Measurements from ENCODE around the gene A4GALT. TPM values are rescaled to one million over a fixed set of nuclear protein-coding genes. Genes with fewer than 3 reads are reported as not detected.
A peak's percentile ranks its signal among the peaks of the same experiment; 100 is the strongest.

A4GALT gene
- total and polyA plus RNA-seq, 2 of the 13 experiments (the other 11 are each of a cell fraction or from before 2014, with no cell fraction given) = 0.09 to 1.1 TPM

- peaks cover 0 to 1% of the 10 kb centered on the region in 2 experiments; a peak in 2 of 5 replicates for H3K27me3 ChIP-seq (ENCODE audit: control insufficient read depth in 1 of 2, insufficient read depth in 2 of 2, low read length in 2 of 2)
- BruUV-seq (replicated peaks) = no TSS peak
- H3K27ac ChIP-seq (ENCODE audit: extremely low read length, insufficient read depth, low read length) = no peak overlapping the region
- in situ Hi-C loops (cut with HindIII; ENCODE audit: extremely low pct_ligation_motif_present, low pct_unique_long_range_greater_than_20kb) (no loop called here), intact Hi-C loops (cut with micrococcal nuclease; ENCODE audit: unreplicated experiment) (no loop called here)
- H3K4me2 ChIP-seq (ENCODE audit: low read depth, low read length) = no peak overlapping the region
- H3K4me3 ChIP-seq (replicated peaks in 1 of 3; ENCODE audit: insufficient read depth in 1 of 3, low read depth in 2 of 3, low read length in 3 of 3) = no peak overlapping the region
- ChIA-PET POLR2A (no interaction called here), CTCF (ENCODE audit: low intra/inter-chr PET ratio, low total read pairs) (no interaction called here)
- H3K9ac ChIP-seq (ENCODE audit: insufficient read depth, low read depth, low read length) = no peak overlapping the region
- no peak for DNase-seq (ENCODE audit: low spot score)
- TF ChIP-seq ZNF10 (CRISPR knock-in tag; IDR thresholded peaks at IDR 0.05; ENCODE audit: borderline replicate concordance, low read depth) = no peak
- no peak for TF ChIP-seq RARA (CRISPR knock-in tag; IDR thresholded peaks at IDR 0.05)
- no peak for TF ChIP-seq KLF15 (CRISPR knock-in tag; IDR thresholded peaks at IDR 0.05; ENCODE audit: borderline replicate concordance)
- TF ChIP-seq MAFF (IDR thresholded peaks at IDR 0.05; ENCODE audit: low read depth, low read length) = no peak
- no peak for TF ChIP-seq ZNF431 (CRISPR knock-in tag; IDR thresholded peaks at IDR 0.05; ENCODE audit: borderline replicate concordance, low read depth)
- H3K36me3 ChIP-seq (replicated peaks in 1 of 2; ENCODE audit: control insufficient read depth in 1 of 2, insufficient read depth in 2 of 2, low read length in 2 of 2) = no peaks in the 10 kb centered on the region
- no peaks in the 10 kb centered on the region for H3K79me2 ChIP-seq (ENCODE audit: insufficient read depth, low read length)
- FAIRE-seq = no peak
- peaks cover 26% of the 10 kb centered on the region for H3K4me1 ChIP-seq (ENCODE audit: insufficient read depth, low read length)
- H4K20me1 ChIP-seq (ENCODE audit: insufficient read depth, low read length) = no peaks in the 10 kb centered on the region
- WGBS (ENCODE audit: low lambda C conversion rate) = 84% methylated on average over 32 of the region's 51 CpGs
- H2AFZ ChIP-seq (ENCODE audit: low read length) = no peak overlapping the region
- no peak for ATAC-seq
- no peaks in the 10 kb centered on the region for H3K9me3 ChIP-seq (ENCODE audit: low read length)
Measured at GRCh38 chr22:42693055-42693762, 27.5 kb downstream of the A4GALT start.

GRCh38 chr22:42692239-42693054, 28.2 kb downstream of the A4GALT start:
- Histone ChIP-seq H3K79me2 (ENCODE audit: insufficient read depth, low read length) (no peaks in the 10 kb centered on the region), H3K27me3 (ENCODE audit: control insufficient read depth in 1 of 2, insufficient read depth in 2 of 2, low read length in 2 of 2) (no peaks in the 10 kb centered on the region), H3K27ac (ENCODE audit: extremely low read length, insufficient read depth, low read length) (no peak overlapping the region), H3K9ac (ENCODE audit: insufficient read depth, low read depth, low read length) (no peak overlapping the region), H3K4me2 (ENCODE audit: low read depth, low read length) (no peak overlapping the region), H2AFZ (ENCODE audit: low read length) (no peak overlapping the region), H3K4me3 (replicated peaks in 1 of 3; ENCODE audit: insufficient read depth in 1 of 3, low read depth in 2 of 3, low read length in 3 of 3) (no peak overlapping the region), H3K4me1 (ENCODE audit: insufficient read depth, low read length) (peaks cover 26% of the 10 kb centered on the region), H4K20me1 (ENCODE audit: insufficient read depth, low read length) (no peaks in the 10 kb centered on the region), H3K9me3 (ENCODE audit: low read length) (no peaks in the 10 kb centered on the region), H3K36me3 (replicated peaks in 1 of 2; ENCODE audit: control insufficient read depth in 1 of 2, insufficient read depth in 2 of 2, low read length in 2 of 2) (no peaks in the 10 kb centered on the region)
- in situ Hi-C loops (cut with HindIII; ENCODE audit: extremely low pct_ligation_motif_present, low pct_unique_long_range_greater_than_20kb) (no loop called here), intact Hi-C loops (cut with micrococcal nuclease; ENCODE audit: unreplicated experiment) (no loop called here)
- POLR2A ChIA-PET = no interaction called here
- CTCF ChIA-PET (ENCODE audit: low intra/inter-chr PET ratio, low total read pairs) = interaction anchor here (0.8 kb wide), 1 partner anchor 31 kb away, joined by 3 read pairs; no protein-coding TSS in a partner anchor
- peak; percentile 69 for ATAC-seq
- BruUV-seq (replicated peaks) = no TSS peak
- FAIRE-seq = no peak
- DNase-seq (ENCODE audit: low spot score) = no peak
- WGBS (ENCODE audit: low lambda C conversion rate) = 63% methylated on average over 16 of the region's 32 CpGs
- TF ChIP-seq CTCF (CRISPR knock-in tag; IDR thresholded peaks at IDR 0.05) = peak; percentile 59
- TF ChIP-seq STAG1 (CRISPR knock-in tag; IDR thresholded peaks at IDR 0.05) = peak; percentile 76
- TF ChIP-seq ETS1 (CRISPR knock-in tag; IDR thresholded peaks at IDR 0.05) = no peak
- TF ChIP-seq ZC3H13 (CRISPR knock-in tag; IDR thresholded peaks at IDR 0.05) = no peak
- TF ChIP-seq PTBP1 (IDR thresholded peaks at IDR 0.05; ENCODE audit: low read depth, low read length, poor library complexity, severe bottlenecking) = peak; percentile 23
- TF ChIP-seq HMGXB4 (CRISPR knock-in tag; IDR thresholded peaks at IDR 0.05; ENCODE audit: borderline replicate concordance in 1 of 2, low read depth in 1 of 2) = 0 out of 4 replicates have a peak, but pooled peaks of 1 of the 2 experiments have one; percentile 20

Measured in HepG2 (cell line).